GM19238 (cell line): ENCODE results near the gene SEPTIN8.

Experiments used
- DNase-seq: peaks from one replicate; pipeline ENCODE4 v3.0.0; 2011; ENCODE audit warnings: low spot score; ENCODE audit not compliant: insufficient read length

SEPTIN8 gene, protein sequence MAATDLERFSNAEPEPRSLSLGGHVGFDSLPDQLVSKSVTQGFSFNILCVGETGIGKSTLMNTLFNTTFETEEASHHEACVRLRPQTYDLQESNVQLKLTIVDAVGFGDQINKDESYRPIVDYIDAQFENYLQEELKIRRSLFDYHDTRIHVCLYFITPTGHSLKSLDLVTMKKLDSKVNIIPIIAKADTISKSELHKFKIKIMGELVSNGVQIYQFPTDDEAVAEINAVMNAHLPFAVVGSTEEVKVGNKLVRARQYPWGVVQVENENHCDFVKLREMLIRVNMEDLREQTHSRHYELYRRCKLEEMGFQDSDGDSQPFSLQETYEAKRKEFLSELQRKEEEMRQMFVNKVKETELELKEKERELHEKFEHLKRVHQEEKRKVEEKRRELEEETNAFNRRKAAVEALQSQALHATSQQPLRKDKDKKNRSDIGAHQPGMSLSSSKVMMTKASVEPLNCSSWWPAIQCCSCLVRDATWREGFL

DNA sequence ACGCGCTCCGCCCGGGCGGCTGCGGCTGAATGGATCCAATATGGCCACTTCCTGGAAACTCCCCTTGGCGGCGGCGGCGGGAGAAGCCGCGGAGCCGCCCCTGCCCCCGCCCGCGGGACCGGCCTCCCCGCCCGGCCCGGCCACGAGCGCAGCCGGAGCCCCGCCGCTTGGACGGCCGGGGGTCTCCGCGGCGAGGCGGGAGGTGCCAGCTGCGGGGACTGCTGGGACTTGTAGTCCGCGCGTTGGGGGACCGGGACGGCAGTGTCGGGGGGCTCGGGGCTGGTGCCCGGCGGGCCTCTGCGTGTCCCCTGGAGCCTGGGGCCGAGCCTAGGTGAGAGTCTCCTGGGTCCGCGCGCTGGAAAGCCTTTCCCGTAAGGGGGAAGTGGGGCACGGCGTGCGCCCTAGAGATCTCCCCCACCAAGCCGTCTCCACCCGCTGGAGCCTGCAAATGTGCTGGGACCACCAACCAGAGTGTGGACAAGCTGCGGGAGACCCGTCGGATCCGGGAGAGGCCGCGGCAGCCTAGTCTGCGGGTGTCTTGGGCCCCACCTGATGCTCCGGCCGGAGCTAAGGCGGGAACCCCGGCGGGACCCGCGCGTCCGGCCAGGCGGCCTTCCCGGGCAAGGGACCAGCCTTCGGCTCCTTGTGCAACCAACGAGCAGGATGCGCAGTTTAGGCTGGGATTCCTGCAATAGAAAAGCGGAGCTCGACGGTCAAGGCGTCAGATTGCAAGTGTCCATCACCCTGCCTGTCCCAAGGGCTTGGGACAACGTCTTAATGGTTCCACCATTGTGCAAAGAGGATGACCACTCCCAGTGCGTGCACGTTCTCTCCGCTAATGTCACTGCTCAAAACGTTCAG is at the start of gene SEPTIN8:
TSS of gene SEPTIN8 (minus strand) at position 31 of the 861 bp plus-strand sequence. CDS start 102 bp downstream, outside the sequence.
- DNase-seq = peak; percentile 76

- no peak for DNase-seq
Observed at GRCh38 chr5:132826424-132827082, 49.5 kb upstream of the SEPTIN8 start.

DNA sequence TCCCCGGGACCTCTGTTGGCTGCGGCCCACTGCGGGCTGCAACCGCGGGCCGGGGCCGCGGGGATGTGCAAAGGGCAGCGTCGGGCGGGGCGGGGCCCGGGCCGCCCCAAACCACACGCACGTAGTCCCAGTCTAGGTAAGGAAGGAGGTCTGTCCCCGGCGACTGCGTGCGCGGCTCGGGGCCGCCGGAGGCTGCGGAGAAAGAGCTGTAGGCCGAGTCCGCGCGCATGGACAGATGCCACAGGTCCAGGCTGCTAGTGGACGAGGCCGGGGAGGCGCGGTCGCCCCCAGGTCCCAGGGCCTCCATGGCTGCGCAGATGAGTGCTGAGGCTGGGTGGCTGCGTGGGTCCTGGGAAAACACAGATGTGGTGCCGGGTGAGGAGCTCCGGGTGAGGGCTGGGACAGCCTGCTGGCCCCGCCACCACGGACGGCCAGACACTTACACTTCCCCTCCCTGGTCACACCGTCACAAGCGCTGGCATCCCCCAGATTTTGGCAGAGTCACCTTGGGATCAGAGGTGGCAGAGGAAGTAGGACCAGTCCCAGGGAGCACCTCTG is 48.9 kb upstream of the SEPTIN8 start:
- DNase-seq = no peak

DNA sequence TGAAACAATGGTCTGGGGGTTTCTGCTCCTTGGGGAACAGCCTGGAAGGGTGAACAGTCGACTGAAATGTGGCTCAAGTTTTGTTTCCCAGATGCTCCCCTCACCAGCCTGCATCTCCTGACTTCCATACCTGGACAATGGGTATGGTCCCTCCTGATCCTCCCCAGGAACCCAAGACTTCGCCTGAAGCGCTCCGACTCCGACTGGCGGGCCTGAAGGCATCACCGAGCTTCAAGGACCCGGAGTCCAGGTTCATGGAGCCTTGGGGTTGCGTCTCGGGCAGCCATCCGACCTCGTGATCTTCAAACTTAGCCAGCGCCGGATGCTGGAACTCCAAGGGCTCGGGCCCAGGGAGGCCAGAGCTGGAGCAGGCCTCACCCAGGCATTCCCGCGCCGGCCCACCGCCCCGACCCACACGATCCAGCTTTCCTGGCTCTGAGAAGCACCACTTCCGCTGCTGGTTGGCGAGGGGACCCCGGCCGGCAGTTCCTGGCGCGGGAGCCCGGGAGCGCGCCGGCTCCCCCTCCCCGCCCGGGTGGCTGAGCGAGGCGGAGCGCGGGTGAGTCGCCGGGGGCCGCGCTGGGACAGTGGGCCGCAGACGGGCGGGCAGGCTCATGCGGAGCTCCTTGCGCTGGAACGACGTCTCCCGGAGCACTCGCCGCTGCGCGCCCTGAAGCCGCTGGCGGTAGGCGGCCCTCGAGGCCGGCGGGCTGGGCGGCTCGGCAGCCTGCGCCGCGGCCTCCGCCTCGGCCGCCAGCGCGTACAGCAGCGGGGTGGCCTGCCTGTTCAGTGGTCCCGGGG is 48.2 kb upstream of the SEPTIN8 start:
- DNase-seq = no peak

DNA sequence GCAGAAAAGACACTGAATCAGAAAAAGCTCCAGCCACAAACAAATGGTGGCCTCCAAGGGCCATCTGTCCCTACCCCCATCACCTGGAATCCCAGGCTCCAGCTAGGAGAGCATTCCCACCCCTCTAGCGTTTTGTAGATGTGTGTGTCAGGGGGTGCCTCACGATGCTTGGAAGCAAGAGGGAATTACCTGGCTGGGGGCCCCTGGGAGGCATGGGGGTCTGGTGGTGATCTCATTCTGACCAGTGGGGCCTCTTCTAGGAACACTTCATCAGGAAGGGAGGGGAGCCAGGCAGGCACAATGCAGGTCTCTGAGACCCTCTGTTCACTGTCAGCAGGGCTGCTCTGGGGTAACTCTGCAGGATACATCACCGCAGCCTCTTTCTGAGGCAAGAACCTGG is 47.4 kb upstream of the SEPTIN8 start:
- DNase-seq = no peak

GRCh38 chr5:132823481-132824050 is 46.5 kb upstream of the SEPTIN8 start:
- no peak for DNase-seq

DNA sequence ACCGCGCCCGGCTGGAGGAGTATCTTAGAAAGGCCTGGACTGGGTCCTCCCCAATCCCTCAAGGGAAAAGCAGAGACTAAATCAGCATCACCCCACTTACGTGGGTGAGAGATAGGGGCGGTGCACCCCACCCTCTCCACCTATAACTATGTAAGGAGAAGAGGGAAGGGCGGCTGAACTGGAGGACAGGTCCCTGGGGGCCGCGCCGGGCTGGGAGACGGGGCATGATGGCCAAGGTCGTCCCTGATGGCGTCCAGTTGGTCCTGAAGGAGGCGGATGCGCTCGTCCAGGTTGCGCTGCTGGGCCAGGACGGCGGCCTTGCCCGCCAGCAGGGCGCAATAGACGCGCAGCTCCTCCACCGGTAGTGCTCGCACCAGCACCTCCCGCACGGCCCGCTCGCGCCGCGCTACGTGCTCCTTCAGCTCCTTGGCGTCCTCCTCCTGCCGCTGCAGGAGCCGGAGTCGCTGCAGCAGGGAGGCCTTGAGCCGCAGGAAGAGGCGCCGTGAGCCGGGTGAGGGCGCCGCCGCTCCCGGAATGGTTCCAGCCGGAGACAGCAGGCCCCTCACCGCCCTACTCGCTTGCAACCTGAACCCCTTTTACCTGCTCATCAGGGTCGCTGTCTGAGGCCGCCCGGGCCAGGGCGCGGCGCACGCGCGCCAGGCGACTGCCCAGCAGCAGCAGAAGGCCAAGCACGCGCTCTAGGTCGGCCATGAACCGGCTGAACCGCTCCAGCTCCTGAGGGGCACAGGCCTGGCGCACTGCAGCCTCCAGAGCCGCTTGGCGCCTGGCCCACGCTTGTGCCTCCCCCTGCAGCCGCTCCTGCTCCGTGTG is 45.8 kb upstream of the SEPTIN8 start:
- DNase-seq = no peak

GRCh38 chr5:132821791-132822190 is 44.8 kb upstream of the SEPTIN8 start:
- DNase-seq = no peak

DNA sequence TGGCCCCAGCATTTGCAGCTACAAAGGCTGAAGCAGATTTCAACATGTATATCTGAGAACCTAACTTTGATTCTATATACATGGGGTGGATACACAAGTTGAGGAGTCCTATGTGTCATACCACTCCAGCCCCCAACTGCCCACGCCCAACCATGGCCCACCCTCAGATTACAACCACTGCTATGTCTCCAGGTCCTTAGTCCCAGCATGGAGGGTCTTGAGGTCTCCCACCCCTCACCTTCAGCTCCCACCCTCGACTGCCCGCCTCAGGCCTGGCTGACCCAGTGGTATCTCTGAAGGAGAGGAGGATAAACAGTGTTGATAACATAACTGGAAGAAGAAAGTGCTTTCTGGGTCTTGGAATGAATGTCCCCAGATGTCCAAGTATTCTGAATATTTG is 44.3 kb upstream of the SEPTIN8 start:
- no peak for DNase-seq

DNA sequence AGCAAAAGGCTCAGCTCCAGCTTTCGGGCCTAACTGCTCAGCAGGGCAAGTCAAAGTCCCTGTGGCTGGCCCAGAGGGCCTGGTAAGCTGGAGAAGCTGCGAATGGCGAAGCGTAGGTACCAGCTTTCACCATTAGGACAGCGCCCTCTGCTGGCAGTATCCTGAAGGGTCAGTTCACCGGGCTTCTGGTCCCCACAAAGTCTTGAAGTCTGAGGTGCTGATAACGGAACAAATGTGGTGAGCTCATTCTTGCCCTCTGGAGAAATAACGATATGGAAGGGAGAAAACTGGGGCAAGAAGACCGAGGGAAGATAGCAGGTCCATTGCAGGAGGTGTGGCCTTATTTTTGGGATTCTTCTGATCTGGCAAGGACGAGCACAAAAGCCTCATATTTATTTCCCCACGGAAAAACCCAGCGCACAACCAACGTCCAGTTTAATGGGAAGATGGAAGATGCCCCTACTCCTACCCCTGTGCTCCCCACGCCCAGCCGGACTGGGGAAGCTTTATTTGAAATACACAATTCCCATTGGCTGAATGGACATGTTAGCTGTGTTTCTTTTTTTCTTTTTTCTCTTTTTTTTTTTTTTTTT is 43.2 kb upstream of the SEPTIN8 start:
- peak; percentile 93 for DNase-seq

DNA sequence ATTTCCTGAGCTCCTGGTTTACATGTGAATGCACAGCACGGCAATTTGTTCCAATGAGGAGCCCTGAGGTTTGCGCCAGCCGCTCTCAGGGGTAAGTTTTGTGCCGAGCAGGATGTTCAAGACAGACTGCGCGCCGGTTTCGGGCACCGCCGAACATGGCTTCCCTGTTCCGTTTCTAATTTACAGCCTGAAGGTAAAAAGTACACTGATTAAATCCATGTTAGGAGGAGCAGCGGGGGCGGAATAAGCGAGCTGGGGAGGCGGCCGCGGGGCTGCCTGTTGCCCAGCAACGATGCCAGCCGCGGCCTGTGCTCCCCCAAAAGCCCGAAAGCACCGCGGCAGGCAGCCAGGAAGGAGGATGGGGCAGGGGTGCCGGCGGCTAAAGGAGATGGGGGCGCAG is 42.4 kb upstream of the SEPTIN8 start:
- no peak for DNase-seq

GRCh38 chr5:132817011-132817410 is 40.0 kb upstream of the SEPTIN8 start:
- no peak for DNase-seq

DNA sequence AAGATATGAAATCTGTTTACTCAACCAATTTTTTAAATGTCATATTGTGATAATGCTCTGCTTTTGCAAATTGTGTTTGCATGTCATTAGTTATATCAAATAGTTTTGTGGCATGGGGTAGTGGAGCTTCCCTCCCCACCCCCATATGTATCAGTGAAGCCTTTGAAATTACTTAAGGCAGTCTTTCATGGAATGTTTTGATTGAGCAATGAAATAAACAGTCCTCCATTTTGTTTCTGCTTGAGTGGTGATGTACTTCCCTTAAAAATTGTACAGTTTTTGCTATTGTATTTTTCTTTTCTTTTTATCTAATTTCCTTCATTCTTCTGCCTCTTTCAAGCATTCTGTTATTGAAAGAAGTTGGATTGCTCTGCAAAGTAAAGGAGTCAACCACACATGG is 39.5 kb upstream of the SEPTIN8 start:
- no peak for DNase-seq

DNA sequence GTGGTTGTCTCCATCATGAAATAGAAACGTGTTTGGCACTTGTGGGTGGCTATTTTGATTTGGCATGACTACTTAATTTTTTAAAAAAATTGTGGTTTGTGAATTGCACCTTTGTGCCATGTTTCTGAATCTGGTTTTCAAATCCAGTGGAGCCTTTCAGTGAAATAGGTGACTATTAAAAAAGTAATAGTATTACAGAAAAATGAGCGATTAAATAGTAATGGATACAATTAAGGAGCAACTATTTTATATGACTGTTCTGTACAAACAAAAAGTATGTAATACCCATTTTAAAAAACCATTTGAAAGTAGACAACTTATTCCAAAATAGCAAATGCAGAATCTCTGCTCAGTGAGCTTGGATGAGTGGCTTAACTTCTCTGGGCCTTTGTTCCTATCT is 39.0 kb upstream of the SEPTIN8 start:
- DNase-seq = no peak

DNA sequence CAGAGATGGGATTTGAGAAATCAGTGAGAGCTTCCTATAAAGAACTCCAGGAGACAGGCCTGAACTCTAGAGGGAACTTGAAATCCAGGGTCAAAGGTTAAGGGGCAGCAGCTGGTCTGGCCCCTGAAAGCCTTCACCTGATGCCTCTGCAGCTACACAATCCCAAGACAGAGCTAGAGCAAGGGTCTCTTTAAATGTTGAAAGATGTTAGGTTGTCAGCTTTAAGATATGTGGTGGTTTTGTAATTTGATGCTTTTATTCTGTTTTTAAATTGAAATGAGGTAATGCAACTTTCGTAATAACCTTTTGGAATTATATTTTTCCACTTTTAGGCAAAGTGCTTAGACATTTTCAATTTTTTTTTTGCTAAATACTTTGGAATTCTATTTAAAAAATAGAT is 38.4 kb upstream of the SEPTIN8 start:
- no peak for DNase-seq

DNA sequence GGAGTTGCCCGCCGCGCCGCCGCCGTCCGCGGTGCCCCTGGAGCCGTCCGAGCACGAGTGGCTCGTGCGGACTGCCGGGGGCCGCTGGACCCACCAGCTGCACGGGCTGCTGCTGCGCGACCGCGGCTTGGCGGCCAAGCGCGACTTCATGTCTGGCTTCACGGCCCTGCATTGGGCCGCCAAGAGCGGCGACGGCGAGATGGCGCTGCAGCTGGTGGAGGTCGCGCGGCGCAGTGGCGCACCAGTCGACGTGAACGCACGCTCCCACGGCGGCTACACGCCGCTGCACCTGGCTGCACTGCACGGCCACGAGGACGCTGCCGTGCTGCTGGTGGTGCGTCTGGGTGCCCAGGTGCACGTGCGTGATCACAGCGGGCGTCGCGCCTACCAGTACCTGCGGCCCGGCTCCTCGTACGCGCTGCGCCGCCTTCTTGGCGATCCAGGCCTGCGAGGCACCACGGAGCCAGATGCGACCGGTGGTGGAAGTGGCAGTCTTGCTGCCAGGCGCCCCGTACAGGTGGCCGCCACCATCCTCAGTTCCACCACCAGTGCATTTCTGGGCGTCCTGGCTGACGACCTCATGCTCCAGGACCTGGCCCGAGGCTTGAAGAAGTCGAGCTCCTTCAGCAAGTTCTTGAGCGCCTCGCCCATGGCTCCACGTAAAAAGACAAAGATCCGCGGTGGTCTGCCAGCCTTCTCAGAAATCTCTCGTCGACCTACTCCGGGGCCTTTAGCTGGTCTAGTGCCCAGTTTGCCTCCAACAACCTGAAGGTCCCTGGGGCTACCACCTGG is 37.7 kb upstream of the SEPTIN8 start:
- DNase-seq = no peak

DNA sequence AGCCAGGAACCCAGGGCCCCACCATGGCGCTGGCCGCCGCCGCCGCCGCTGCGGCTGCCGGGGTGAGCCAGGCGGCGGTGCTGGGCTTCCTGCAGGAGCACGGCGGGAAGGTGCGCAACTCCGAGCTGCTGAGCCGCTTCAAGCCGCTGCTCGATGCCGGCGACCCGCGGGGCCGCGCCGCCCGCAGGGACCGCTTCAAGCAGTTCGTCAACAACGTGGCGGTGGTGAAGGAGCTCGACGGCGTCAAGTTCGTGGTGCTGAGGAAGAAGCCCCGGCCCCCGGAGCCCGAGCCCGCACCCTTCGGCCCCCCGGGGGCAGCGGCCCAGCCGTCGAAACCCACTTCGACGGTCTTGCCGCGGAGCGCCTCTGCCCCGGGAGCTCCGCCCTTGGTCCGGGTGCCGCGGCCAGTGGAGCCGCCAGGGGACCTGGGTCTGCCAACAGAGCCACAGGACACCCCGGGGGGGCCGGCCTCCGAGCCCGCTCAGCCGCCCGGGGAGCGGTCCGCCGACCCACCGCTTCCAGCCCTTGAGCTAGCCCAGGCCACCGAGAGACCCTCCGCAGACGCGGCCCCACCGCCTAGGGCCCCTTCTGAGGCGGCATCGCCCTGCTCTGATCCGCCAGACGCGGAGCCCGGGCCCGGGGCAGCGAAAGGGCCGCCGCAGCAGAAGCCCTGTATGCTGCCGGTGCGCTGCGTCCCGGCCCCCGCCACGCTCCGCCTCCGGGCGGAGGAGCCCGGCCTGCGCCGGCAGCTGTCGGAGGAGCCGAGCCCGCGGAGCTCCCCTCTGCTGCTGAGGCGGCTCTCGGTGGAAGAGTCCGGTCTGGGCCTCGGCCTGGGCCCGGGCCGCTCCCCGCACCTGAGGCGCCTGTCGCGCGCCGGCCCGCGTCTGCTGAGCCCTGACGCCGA is 36.8 kb upstream of the SEPTIN8 start:
- peak; percentile 55 for DNase-seq
